GM12878 (cell line): ENCODE data around the gene CDC45. TPM values are rescaled to one million over a fixed set of nuclear protein-coding genes. Genes with fewer than 3 reads are reported as not detected.
A peak's percentile ranks its signal among the peaks of the same experiment; 100 is the strongest.

Experiments
- ATAC-seq: fragments of 200-7000 bp; cut with Tn5 transposase; 3 replicates; pipeline ENCODE4 v1.9.1; 2020; ENCODE audit warnings: mild to moderate bottlenecking, moderate library complexity
- BruUV-seq: library from RNA; stranded (reverse); fragments of 400-500 nt; replicated peaks from 2 replicates; lab custom pipeline; 2021; lab: Mats Ljungman, UMichigan
- CTCF ChIA-PET: fragments of 300-600 bp; sonication (Branson Sonifier 250); formaldehyde crosslinking; extraction: SDS; loops from one replicate; lab custom pipeline; 2021; ENCODE audit warnings: inconsistent platforms; lab: Yijun Ruan, JAX
- POLR2A ChIA-PET: fragments of 350-600 bp; formaldehyde crosslinking; extraction: SDS; loops from one replicate; lab custom pipeline; 2021; ENCODE audit warnings: inconsistent platforms; lab: Charles Lee
- RAD21 ChIA-PET: fragments of 300-600 bp; sonication (Branson Sonifier 250); formaldehyde crosslinking; loops from one replicate; lab custom pipeline; 2023; ENCODE audit warnings: antibody characterized with exemption; ENCODE audit not compliant: unreplicated experiment; lab: Charles Lee
- SMC1A ChIA-PET: fragments of 300-600 bp; sonication (Branson Sonifier 250); formaldehyde crosslinking; loops from one replicate; lab custom pipeline; 2023; ENCODE audit not compliant: unreplicated experiment, uncharacterized antibody; lab: Charles Lee
- DNase-seq: peaks from one replicate; pipeline ENCODE4 v3.0.0-alpha.2; 2011; ENCODE audit warnings: low read depth, low spot score
- FAIRE-seq: peaks from 3 replicates; lab custom pipeline; 2011; peaks lifted over from hg19 to GRCh38; lab: Jason Lieb, UNC
- H2AFZ ChIP-seq: 2 replicates; pipeline ENCODE4 v1.6.0; 2011; ENCODE audit warnings: low read depth, low read length, control low read depth; ENCODE audit not compliant: control insufficient read depth
- H3K27ac ChIP-seq: 2 replicates; pipeline ENCODE4 v1.5.1; 2011; ENCODE audit warnings: control low read depth; ENCODE audit not compliant: control insufficient read depth, insufficient read depth
- H3K27me3 ChIP-seq, 2 experiments: replicated peaks in 1 of 2; 2 replicates each; pipeline versions ENCODE4 v1.6.0 to v1.6.1; 2011; ENCODE audit warnings: low read length in 1 of 2; ENCODE audit not compliant: control insufficient read depth in 2 of 2, insufficient read depth in 2 of 2
- H3K36me3 ChIP-seq, 2 experiments: 2 replicates each; pipeline ENCODE4 v1.5.1; 2011; ENCODE audit warnings: low read length in 1 of 2; ENCODE audit not compliant: control insufficient read depth in 2 of 2, insufficient read depth in 2 of 2
- H3K4me1 ChIP-seq: 2 replicates; pipeline ENCODE4 v1.6.1; 2011; ENCODE audit warnings: mild to moderate bottlenecking, low read length, moderate library complexity, mixed read lengths; ENCODE audit not compliant: control insufficient read depth, insufficient read depth
- H3K4me2 ChIP-seq: 2 replicates; pipeline ENCODE4 v1.6.0; 2011; ENCODE audit warnings: control low read depth; ENCODE audit not compliant: control insufficient read depth, insufficient read depth
- H3K4me3 ChIP-seq: fragments of 200-600 bp; sonication (generic); 2 replicates; pipeline ENCODE4 v1.5.1; 2016
- H3K79me2 ChIP-seq: 2 replicates; pipeline ENCODE4 v1.6.0; 2011; ENCODE audit warnings: low read length; ENCODE audit not compliant: control insufficient read depth, insufficient read depth
- H3K9ac ChIP-seq: 2 replicates; pipeline ENCODE4 v1.8.0; 2011; ENCODE audit warnings: low read length, control low read depth, mixed read lengths; ENCODE audit not compliant: control insufficient read depth, insufficient read depth
- H3K9me3 ChIP-seq: replicated peaks from 3 replicates; pipeline ENCODE4 v1.5.1; 2011; ENCODE audit warnings: mild to moderate bottlenecking, low read length; ENCODE audit not compliant: control insufficient read depth, insufficient read depth
- H4K20me1 ChIP-seq: 2 replicates; pipeline ENCODE4 v1.6.0; 2011; ENCODE audit not compliant: control insufficient read depth, insufficient read depth
- POLR2A ChIP-seq: IDR thresholded peaks from 2 replicates; pipeline ENCODE4 v1.6.1; 2011; ENCODE audit warnings: low read depth, mild to moderate bottlenecking, low read length
- POLR2AphosphoS5 ChIP-seq: IDR thresholded peaks from 2 replicates; pipeline ENCODE4 v1.6.1; 2011; ENCODE audit warnings: mild to moderate bottlenecking, low read length, inconsistent platforms
- SP1 ChIP-seq: IDR thresholded peaks from one replicate; pipeline ENCODE4 v1.6.1; 2011; ENCODE audit warnings: low read depth, low read length
- YY1 ChIP-seq: IDR thresholded peaks from 2 replicates; pipeline ENCODE4 v1.6.1; 2011; ENCODE audit warnings: low read depth, mild to moderate bottlenecking, low read length
- WGBS: methylation state at CpG from one replicate; pipeline ENCODE4 v1.1.6; 2016; ENCODE audit warnings: low lambda C conversion rate; ENCODE audit not compliant: insufficient replicate concordance, insufficient coverage; ENCODE audit errors: missing lambda C conversion rate; 5-methylcytosine and 5-hydroxymethylcytosine counted together
- in situ Hi-C: fragments of 300-500 bp; cut with MboI; formaldehyde crosslinking; loops from 9 replicates; pipeline ENCODE4 v1.14.3; 2018; ENCODE audit warnings: mixed read lengths
- intact Hi-C: fragments of 100-400 bp; cut with micrococcal nuclease; formaldehyde crosslinking; loops from one replicate; pipeline ENCODE4 v1.14.2; 2022; ENCODE audit not compliant: unreplicated experiment
- polyA plus RNA-seq, 11 experiments: library from polyadenylated mRNA; depleted of rRNA in 4 of 11; unstranded in 6 of 11; stranded (reverse) in 5 of 11; fragments of >200 nt; fragmentation: Nextera tagmentation in 4 of 11; fragmentation: Illumina TruSeq in 1 of 11; extraction: Ambion mirVana in 4 of 11; extraction: Trizol in 1 of 11; gene quantifications; 1 replicate in 1 of 11; 2 replicates in 10 of 11; pipeline versions ENCODE4 v1.2.1 to v1.2.3, GENCODE V29; 2011 to 2016; ENCODE audit warnings: inconsistent platforms in 2 of 11, missing spikeins in 2 of 11, low read depth in 1 of 11
- total RNA-seq, 4 experiments: library from RNA; depleted of rRNA in 3 of 4; stranded (reverse); fragments of >200 nt in 3 of 4; fragmentation: Illumina TruSeq in 1 of 4; extraction: Trizol in 1 of 4; gene quantifications; 2 replicates each; pipeline versions ENCODE4 v1.2.1 to v1.2.3, GENCODE V29; 2013 to 2021
- TF ChIP-seq, protein P1 (sequence below): fragments of 450-650 bp; IDR thresholded peaks from 2 replicates; pipeline ENCODE4 v1.6.1; 2017; ENCODE audit warnings: mild to moderate bottlenecking
- TF ChIP-seq, protein P2 (sequence below): fragments of 450-650 bp; formaldehyde crosslinking; IDR thresholded peaks from 2 replicates; pipeline ENCODE4 v1.4.0; 2020; ENCODE audit warnings: mild to moderate bottlenecking, moderate library complexity

CDC45 gene
- total and polyA plus RNA-seq, 10 of the 15 experiments (the other 5 are each of a cell fraction or from before 2014, with no cell fraction given) = 40.8 to 88.5 (median 54.2) TPM

DNA sequence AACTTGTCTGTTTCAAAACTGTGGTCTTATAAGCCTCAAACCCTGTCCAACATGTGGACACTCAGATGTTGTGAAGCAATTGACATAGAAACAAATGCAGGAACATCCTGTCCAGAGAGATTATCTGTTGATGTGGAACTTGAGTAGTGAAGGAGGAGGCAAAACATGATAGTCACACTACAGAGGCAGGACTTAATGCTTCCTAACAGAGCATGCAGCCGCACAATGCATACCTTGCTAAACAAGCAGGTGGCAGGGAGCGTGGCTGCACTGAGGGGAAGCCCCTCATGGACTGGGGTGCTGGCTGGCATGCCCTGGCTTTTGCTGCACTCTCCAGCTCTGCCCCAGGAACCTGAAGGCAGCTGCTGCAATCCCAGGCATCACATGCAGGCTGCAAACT, 37.6 kb upstream of the CDC45 start:
- H3K36me3 ChIP-seq = peaks cover 4 to 14% of the 10 kb centered on the region in 2 experiments; a peak in 3 of 4 replicates
- ChIA-PET CTCF (no interaction called here), POLR2A (no interaction called here), RAD21 (no interaction called here), SMC1A (no interaction called here)
- DNase-seq (no peak), FAIRE-seq (no peak), ATAC-seq (no peak)
- no peak overlapping the region for H3K9ac ChIP-seq
- TF ChIP-seq, protein P1, sequence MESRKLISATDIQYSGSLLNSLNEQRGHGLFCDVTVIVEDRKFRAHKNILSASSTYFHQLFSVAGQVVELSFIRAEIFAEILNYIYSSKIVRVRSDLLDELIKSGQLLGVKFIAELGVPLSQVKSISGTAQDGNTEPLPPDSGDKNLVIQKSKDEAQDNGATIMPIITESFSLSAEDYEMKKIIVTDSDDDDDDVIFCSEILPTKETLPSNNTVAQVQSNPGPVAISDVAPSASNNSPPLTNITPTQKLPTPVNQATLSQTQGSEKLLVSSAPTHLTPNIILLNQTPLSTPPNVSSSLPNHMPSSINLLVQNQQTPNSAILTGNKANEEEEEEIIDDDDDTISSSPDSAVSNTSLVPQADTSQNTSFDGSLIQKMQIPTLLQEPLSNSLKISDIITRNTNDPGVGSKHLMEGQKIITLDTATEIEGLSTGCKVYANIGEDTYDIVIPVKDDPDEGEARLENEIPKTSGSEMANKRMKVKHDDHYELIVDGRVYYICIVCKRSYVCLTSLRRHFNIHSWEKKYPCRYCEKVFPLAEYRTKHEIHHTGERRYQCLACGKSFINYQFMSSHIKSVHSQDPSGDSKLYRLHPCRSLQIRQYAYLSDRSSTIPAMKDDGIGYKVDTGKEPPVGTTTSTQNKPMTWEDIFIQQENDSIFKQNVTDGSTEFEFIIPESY = no peak
- peak; percentile 47 for TF ChIP-seq POLR2A
- H3K27ac ChIP-seq = no peak overlapping the region
- no peaks in the 10 kb centered on the region for H3K9me3 ChIP-seq
- 77% methylated on average over 2 of the region's 2 CpGs for WGBS
- H3K4me2 ChIP-seq = no peak overlapping the region
- no TSS peak for BruUV-seq
- H3K4me1 ChIP-seq = peaks cover 3% of the 10 kb centered on the region; the same call in 1 of the 2 replicates
- peaks cover 22% of the 10 kb centered on the region for H3K79me2 ChIP-seq
- intact Hi-C loops (no loop called here), in situ Hi-C loops (loop anchor here (25.0 kb wide), 1 partner anchor 1805 kb away; the partner anchor contains the start of genes ATP6V1E1 and BCL2L13)
- no peak overlapping the region for H2AFZ ChIP-seq
- H4K20me1 ChIP-seq = no peaks in the 10 kb centered on the region
- no peaks in the 10 kb centered on the region for H3K27me3 ChIP-seq
- H3K4me3 ChIP-seq = no peak overlapping the region

DNA sequence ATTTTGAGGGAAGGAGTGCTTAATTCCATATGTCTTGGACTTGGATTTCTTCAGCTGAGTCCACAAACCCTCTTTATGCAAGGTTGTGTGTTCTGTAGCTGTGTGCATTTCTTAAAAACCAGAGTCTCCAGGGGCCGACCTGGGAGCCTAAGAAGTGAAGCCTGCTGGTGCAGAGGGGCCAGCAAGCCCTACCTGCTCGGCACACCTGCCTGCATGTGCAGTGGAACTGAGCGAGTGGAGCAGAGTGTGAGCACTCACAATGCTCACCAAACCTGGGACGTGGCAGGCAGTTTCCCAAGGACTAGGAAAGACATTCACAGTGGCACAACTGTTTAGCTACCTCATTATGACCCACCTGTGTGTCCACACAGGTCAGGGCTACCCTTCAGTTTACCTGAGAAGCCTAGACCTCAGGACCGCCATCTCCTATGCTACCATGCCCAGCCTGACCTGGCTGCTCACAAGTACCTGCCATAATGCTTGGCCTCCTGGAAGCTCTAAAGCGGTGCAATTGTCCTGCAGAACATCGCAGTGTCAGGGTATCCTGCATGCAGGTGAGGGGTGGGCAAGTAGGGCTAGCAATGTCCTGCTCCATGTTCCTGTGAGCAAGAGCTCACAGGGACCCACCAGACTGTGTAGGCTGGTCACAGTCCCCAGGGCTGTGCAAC, 36.0 kb upstream of the CDC45 start:
- in situ Hi-C loops = loop anchor here (25.0 kb wide), 1 partner anchor 1806 kb away; the partner anchor contains the start of genes ATP6V1E1 and BCL2L13
- TF ChIP-seq, protein P2, sequence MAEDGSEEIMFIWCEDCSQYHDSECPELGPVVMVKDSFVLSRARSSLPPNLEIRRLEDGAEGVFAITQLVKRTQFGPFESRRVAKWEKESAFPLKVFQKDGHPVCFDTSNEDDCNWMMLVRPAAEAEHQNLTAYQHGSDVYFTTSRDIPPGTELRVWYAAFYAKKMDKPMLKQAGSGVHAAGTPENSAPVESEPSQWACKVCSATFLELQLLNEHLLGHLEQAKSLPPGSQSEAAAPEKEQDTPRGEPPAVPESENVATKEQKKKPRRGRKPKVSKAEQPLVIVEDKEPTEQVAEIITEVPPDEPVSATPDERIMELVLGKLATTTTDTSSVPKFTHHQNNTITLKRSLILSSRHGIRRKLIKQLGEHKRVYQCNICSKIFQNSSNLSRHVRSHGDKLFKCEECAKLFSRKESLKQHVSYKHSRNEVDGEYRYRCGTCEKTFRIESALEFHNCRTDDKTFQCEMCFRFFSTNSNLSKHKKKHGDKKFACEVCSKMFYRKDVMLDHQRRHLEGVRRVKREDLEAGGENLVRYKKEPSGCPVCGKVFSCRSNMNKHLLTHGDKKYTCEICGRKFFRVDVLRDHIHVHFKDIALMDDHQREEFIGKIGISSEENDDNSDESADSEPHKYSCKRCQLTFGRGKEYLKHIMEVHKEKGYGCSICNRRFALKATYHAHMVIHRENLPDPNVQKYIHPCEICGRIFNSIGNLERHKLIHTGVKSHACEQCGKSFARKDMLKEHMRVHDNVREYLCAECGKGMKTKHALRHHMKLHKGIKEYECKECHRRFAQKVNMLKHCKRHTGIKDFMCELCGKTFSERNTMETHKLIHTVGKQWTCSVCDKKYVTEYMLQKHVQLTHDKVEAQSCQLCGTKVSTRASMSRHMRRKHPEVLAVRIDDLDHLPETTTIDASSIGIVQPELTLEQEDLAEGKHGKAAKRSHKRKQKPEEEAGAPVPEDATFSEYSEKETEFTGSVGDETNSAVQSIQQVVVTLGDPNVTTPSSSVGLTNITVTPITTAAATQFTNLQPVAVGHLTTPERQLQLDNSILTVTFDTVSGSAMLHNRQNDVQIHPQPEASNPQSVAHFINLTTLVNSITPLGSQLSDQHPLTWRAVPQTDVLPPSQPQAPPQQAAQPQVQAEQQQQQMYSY = no peak
- TF ChIP-seq YY1 = no peak
- 0 out of 2 replicates have a peak, but pooled peaks have one; percentile 21 for TF ChIP-seq POLR2AphosphoS5
- no peak for TF ChIP-seq SP1
- H3K79me2 ChIP-seq = peaks cover 30% of the 10 kb centered on the region
- H3K4me2 ChIP-seq = no peak overlapping the region
- no peak overlapping the region for H2AFZ ChIP-seq
- peaks cover 4 to 14% of the 10 kb centered on the region in 2 experiments; a peak in 3 of 4 replicates for H3K36me3 ChIP-seq
- H3K4me1 ChIP-seq = peaks cover 8% of the 10 kb centered on the region
- no peaks in the 10 kb centered on the region for H3K27me3 ChIP-seq
- ATAC-seq (no peak), FAIRE-seq (no peak), DNase-seq (no peak)
- ChIA-PET POLR2A (interaction anchor here (3.4 kb wide), 1 partner anchor 9 kb away, joined by 19 read pairs; no protein-coding TSS in a partner anchor), SMC1A (interaction anchor here (0.9 to 4.4 kb wide), 2 partner anchors 9 to 16 kb away, joined by 3 to 18 read pairs; no protein-coding TSS in a partner anchor), CTCF (interaction anchor here (0.6 kb wide), 1 partner anchor 143 kb away, joined by 4 read pairs; no protein-coding TSS in a partner anchor), RAD21 (no interaction called here)
- no peak overlapping the region for H3K9ac ChIP-seq
- no peaks in the 10 kb centered on the region for H4K20me1 ChIP-seq
- H3K9me3 ChIP-seq = no peaks in the 10 kb centered on the region
- intact Hi-C loops = no loop called here
- no peak overlapping the region for H3K4me3 ChIP-seq
- BruUV-seq = no TSS peak
- H3K27ac ChIP-seq = no peak overlapping the region
- WGBS = 62% methylated on average over 7 of the region's 7 CpGs
